RPMI7951 (cell line): Measurements from ENCODE around the gene VAMP7. TPM values are rescaled to one million over a fixed set of nuclear protein-coding genes. Genes with fewer than 3 reads are reported as not detected.
"Not testable (repeated sequence)": the region's sequence is repeated elsewhere in the genome, so short reads cannot be mapped to it uniquely, and the experiment has no call there.

ENCODE experiments used
- DNase-seq: peaks from one replicate; pipeline ENCODE4 v3.0.0-alpha.2; 2012; ENCODE audit warnings: low read depth
- total RNA-seq: library from RNA; depleted of rRNA; stranded (reverse); fragments of >200 nt; shearing (Covaris generic); gene quantifications from 2 replicates; pipeline ENCODE4 v1.2.3, GENCODE V29; 2014

VAMP7 gene
- total RNA-seq, 1 experiment from 2014 or later, result 81.8 TPM

DNA sequence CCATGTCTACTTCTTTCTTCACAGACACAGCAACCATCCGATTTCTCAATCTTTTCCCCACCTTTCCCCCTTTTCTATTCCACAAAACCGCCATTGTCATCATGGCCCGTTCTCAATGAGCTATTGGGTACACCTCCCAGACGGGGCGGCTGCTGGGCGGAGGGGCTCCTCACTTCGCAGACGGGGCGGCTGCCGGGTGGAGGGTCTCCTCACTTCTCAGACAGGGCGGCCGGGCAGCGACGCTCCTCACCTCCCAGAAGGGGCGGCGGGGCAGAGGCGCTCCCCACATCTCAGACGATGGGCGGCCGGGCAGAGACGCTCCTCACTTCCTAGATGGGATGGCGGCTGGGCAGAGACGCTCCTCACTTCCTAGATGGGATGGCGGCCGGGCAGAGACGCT is 26.5 kb downstream of the VAMP7 start:
- not testable (repeated sequence) for DNase-seq

DNA sequence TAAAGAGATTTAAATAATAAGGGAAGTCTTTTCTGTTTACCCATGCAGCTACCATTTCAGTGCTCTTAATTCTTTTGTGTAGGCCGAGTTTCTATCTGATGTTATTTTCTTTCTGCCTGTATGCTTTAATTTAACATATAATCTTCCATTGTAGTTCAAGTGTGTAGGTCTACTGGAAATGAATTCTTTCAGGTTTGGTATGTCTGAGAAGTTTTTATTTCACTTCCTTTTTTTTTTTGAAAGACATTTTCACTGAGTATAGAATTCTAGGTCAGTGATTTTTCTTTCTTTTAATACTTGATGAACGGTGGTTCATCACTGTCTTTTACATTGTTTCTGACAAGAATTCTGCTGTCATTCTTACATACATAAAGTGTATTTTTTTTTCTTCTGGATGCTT is 42.1 kb downstream of the VAMP7 start:
- DNase-seq, result no peak

DNA sequence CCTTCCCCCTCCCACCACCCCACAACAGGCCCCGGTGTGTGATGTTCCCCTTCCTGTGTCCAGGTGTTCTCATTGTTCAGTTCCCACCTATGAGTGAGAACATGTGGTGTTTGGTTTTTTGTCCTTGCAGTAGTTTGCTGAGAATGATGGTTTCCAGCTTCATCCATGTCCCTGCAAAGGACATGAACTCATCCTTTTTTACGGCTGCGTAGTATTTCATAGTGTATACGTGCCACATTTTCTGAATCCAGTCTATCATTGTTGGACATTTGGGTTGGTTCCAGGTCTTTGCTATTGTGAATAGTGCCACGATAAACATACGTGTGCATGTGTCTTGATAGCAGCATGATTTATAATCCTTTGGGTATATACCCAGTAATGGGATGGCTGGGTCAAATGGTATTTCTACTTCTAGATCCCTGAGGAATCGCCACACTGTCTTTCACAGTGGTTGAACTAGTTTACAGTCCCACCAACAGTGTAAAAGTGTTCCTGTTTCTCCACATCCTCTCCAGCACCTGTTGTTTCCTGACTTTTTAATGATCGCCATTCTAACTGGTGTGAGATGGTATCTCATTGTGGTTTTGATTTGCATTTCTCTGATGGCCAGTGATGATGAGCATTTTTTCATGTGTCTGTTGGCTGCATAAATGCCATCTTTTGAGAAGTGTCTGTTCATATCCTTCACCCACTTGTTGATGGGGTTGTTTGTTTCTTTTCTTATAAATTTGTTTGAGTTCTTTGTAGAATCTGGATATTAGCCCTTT is 49.9 kb downstream of the VAMP7 start:
- DNase-seq, result not testable (repeated sequence)

DNA sequence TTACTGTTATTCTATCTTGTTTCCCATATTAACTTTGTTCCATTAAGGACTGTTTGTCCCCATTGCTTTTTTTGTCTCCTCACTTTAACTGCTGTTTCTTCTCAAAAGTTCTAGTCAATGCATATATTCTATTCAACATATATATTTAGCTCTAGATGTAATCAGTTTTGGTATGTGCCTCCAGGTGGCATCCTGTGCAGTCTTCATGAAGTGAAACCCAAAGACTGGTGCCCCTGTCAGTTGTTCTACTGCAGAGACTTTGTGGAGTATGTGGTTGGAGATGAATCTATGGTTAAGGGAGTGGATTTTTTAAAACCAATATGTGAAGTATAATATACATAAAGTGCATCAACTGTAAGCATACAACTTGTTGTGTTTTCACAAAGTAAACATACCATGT is 57.0 kb downstream of the VAMP7 start:
- DNase-seq, result no peak

DNA sequence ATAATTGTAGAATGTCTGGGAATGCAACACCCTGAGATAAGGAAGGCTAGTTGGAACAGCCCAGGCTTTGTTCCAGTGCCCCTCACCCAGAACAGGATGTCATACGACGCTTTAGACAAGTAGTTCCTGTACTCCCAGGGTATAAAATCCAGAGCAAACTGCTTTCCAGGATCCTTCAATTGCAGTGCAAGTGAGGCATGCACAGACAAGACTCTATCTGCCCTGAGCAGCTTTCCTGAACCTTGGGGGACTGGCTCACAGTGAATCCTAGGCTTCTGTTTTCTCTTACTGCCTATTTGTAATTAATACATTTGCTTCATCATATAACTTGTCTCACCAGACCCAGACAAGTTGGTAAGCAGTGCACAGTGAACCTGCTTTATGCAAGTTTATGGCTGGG is 68.0 kb downstream of the VAMP7 start:
- no peak for DNase-seq

DNA sequence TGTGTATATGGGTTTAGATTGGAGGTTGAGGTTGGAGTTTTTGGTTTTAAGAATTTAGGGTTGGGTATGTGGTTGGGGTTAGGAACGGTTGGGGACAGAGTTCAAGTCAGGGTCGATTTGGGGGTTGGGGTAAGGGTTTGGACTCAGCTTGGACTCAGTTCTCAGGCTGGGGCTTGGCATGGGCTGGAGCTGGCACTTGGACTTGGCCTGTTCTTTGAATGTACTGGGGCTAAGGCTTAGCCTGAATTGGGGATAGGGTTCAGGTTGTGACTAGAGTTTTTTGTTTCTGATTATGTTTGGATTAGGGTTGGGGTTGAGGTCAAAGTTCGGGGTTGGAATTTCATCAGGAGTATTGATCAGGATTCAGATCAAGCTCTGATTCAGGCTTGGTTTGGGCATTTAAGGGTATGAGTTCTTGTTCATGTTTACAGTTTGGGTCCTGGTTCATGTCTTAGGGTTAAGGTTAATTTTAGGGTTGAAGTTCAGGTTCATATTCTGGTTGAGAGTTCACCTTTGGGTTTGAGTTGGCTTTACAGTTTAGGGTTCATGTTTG is 70.2 kb downstream of the VAMP7 start:
- DNase-seq, result no peak

DNA sequence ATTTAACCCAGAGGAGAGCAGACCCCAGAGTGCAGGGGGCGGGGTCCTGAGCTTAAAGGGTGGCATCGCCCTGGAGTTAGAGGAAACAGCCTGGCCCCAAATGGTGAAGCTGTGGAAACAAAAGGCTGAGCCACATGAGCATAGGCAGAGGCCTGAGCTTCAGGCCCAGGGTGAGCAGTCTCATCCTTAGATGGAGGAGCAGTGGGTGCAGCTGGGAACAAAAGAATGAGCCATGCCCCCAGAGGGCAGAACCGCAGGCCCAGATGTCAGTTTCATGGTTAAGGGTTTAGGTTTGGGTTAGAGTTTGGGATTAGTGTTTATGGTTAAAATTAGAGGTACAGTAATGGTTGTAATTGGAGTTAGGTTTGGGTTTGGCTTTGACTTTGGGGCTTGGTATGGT is 71.9 kb downstream of the VAMP7 start:
- DNase-seq, result no peak

DNA sequence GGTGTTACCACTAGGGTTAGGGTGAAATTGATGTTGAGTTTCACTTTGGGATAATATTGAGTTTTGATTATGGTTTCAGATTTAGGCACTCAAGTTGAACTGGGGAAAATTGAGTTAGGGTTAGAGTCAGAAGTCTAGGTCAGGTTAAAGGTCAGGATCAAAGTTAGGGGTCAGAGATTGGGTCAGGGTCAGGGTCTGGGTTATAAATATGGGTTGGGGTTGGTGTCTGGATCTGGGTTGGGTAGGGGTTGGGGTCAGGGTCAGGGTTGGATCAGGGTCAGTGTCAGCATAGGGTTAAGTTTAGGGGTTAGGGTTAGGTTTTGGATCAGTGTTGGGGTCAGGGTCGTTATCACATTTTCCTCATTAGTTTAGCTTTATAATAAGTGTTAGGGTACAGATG is 73.6 kb downstream of the VAMP7 start:
- no peak for DNase-seq

DNA sequence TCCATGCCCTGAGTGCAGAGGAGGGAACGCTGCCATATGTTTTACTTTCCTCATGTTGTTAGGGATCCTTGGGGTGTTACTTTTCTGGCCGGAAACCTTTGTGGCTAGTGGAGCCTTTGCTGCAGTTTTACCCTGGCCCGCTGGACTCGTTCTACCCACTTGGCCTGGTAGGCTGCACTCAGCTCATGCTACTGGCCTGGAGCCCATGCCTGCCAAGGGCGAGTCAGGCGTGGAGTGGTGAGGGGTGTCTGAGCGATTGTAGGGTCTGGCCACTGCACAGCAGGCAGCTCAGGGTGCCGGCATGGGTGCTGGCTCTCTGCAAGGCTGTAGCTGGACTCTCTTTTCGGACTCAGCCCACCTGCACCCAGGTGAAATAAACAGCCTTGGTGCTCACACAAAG is 75.0 kb downstream of the VAMP7 start:
- no peak for DNase-seq

DNA sequence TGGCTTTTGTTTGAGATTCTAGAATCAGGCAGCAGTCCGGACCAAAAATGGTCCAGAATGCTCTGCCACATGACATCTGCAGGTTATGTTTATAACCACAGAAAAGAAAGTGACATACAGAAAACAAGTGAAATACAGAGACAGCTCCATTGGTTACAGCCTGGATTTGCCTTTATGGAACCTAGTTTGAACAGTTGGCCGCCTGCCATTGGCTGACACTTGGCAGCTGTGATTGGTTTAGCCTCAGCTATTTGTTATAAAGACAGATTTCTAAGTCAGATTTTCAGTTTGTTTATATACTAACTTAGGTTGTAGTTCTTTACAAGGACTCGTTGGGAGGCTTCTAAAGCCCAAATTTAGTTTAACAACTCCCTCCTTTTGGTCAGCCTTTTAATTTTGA is 75.5 kb downstream of the VAMP7 start:
- no peak for DNase-seq

DNA sequence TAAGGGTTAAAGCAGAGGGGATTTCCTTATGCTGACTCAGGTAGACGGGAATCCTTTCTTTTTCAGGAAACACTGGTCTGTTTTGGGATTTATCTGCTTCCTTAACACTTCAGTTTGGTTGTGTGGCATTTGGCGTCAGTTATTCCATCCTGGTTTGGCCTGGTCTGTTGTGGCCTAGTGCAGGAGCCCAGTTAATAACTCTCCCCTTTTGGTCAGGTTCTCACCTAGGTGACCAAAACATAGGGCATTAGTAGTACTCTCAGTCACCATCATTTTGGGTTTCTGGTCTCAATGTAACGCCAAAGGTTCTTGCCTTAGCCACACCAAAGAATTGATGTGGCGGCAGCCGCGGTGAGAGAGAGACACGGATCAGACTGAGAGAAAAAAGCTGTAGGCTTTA is 76.7 kb downstream of the VAMP7 start:
- DNase-seq, result no peak

DNA sequence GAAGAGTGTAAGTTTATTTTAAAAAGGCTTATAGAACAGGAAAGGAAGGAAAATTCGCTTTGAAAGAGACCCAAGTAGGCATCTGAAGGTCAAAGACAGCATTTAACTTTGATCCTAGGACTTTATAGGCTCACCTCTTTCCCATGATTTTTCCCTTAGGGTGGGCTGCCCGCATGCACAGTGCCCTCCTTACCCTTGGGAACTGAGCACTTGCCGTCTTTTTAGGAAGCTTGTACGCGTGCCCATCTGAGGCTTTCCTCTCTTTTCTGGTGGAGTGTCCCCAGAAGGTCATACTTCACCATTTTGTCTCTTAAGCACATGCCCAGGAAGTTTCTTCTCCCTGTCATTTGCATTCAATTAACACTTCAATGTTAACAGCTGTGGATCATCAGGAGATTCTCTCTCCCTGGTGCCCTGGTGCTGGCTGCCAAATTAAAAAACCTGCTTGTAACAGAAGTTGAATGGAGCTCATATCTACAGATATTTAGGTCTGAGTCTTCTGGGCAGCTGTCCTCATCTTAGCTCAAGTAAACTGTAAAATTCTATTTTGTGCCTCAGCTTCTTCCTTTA is 78.0 kb downstream of the VAMP7 start:
- DNase-seq, result no peak

DNA sequence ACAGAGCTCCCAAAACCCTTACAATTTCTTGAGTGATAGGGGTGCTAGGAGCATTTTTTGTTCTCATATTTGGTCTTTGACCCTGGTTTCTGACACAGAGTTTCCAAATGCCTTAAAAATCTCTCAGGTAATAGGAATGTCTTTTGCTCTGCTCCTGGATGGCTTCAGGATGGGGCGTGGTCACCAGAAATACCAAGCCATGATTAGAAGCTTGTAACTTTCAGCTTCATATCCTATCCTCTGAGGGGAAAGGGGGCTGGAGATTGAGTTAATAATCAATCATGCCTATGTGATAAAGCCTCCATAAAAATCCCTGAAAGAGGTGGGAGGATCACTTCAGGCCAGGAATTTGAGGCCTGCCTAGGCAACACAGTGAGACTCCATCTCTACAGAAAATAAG is 81.8 kb downstream of the VAMP7 start:
- no peak for DNase-seq

DNA sequence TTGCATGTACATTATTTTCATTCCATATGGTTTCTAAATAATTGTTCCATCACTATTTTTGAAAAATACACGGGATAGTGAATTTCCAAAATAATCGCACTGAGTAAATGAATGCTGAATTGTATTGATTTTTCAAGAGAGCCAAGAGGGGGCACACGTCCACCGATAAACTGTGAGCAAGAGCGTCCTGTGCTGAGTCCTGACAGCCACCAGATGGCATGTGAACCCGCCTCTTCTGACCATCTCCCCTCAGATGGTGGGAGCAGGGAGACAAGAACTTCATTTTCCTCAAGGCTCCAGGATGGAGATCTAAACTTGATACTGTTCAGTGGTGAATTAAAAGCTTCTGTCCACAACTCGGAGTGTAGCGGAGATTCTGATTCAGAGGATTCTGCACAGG is 85.7 kb downstream of the VAMP7 start:
- DNase-seq, result peak; percentile 57

DNA sequence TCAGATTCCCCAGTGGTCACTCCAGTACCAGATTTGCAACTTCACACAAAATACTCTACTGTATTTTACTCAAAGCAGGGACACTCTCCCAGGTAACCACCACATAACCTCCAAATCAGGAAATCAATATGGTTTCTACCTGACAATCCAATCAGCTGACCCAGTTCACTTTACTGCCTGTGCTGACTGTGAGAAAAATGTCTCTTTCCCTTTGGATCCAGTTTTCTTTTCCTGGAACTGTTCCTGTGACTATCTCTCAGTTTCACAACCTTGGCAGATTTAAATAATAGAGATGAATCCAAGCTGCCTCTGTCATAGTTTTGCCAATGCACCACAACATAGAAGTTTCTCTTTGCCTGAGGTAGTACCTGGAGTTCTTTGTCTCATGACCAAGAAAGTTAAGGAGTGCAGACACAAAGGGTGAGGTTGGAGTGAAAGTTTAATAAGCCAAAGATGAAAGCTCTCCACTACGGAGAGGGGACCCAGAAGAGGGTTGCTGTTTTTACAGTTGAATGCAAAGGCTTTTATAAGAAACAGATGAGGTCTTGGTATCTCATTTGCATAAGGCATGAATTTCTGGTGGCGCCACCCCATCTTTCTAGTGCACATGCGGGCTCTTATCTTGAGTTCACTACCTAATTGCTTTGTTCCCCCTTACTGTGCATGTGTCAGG is 86.6 kb downstream of the VAMP7 start:
- DNase-seq, result no peak

DNA sequence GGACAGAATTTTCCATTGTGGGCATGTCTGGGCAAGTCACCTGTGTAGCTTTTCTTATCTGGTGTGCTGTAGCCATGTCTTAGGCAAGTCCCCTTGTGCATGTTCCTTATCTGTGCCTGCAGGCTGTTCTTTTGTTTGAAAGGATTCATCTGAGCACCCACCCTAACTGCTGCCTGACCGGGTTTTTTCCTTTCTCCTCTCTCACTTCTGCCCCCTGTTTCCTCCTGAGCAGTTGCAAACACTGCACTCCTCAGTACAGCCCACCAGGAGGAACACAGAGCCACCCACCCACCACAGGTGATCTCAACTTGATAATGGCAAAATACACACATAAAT is 87.1 kb downstream of the VAMP7 start:
- no peak for DNase-seq

DNA sequence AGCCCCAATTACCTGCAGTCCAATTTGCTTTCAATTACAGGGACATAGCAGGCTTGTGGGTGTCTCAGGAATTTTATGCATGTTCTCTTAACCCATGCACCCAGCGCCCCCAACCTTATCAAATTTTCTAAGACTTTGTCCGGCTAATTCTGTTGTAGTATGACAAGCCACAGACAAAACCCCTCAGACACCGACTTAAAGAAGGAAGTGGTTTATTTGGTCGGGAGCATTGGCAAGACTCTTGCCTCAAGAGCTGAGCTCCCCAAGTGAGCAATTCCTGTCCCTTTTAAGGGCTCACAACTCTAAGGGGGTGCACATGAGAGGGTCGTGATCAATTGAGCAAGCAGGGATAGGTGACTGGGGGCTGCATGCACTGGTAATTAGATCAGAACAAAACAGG is 87.6 kb downstream of the VAMP7 start:
- no peak for DNase-seq

DNA sequence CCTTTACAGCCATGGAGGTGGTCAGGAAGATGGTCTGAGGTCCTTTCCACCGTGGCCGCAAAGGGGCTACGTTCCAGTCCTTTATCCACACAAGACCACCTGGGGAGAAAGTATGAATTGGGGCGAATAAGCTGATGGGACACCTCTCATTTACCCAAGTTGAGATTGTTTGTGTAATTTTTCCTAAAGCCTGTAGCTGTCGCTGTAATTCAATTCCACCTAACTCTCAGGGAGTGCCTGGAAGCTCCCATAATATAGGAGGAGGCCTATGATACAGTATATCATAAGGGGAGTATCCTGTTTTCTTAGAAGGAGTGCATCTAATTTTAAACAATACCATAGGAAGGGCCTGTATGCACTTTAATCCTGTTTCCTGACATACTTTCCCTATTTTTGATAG is 90.5 kb downstream of the VAMP7 start:
- DNase-seq, result peak; percentile 9

DNA sequence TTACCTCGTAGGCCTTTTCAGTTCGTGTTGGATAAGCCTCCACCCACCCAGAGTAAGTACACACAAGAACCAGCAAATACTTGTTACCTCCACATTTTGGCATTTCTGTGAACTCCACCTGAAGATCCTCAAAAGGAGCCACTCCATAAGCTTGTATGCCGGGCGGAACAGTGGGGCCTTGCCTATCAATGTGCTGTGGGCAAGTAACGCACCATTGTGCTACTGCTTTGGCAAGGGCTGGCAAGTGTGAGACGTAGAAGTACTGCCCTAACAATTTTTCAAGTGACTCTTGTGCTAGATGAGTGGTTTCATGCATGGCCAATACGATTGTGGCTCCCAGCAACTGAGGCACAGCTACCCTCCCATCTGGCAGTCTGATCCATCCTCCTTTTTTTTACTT is 91.1 kb downstream of the VAMP7 start:
- DNase-seq, result not testable (repeated sequence)

DNA sequence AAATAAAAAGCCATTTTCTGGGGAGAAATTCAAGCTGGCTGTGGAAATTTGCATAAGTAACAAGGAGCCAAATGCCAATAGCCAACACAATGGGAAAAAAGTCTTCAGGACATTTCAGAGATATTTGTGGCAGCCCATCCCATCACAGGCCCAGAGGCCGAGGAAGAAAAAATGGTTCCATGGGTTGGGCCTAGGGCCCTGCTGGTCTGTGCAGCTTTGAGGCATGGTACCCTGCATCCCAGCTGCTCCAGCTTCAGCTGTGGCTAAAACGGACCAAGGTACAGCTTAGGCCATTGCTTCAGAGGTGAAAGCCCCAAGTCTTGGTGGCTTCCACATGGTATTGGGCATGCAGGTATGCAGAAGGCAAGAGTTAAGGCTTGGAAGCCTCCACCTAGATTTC is 102.2 kb downstream of the VAMP7 start:
- DNase-seq, result no peak

DNA sequence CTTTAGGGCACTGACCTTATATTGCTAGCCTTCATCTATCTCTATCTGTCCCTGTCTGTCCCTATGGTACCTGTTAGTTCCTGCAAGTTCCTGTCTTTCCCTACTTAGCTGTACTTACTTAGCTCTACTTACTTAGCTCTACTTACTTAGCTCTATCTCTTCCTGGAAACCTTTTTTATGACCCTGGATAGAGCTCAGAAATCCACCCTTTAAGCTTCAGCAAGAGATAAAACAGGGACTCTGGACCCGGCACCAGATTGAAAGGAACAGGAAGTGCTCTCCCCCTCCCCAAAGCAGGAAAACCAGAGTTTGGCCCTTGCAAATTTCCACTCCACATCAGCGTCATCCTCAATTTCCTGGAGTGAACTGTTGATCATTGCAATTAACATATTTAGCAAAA is 104.1 kb downstream of the VAMP7 start:
- DNase-seq, result no peak

DNA sequence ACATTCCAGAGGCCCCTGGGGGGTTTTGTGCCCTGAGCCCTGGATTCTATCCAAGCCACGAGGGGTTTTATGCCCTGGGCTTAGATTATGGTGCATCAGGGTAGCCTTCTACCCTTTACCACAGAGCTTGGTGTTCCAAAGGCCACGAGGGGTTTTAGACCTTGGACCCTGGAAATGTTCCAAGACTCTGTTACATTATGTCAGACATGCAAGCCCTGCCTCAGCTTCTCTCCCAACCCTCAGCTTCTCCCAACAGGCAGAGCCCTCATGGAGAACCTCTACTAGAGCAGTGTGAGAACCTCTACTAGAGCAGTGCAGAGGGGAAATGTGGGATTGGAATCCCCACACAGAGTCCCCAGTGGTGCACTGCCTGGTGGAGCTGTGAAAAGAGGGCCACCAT is 105.8 kb downstream of the VAMP7 start:
- not testable (repeated sequence) for DNase-seq

DNA sequence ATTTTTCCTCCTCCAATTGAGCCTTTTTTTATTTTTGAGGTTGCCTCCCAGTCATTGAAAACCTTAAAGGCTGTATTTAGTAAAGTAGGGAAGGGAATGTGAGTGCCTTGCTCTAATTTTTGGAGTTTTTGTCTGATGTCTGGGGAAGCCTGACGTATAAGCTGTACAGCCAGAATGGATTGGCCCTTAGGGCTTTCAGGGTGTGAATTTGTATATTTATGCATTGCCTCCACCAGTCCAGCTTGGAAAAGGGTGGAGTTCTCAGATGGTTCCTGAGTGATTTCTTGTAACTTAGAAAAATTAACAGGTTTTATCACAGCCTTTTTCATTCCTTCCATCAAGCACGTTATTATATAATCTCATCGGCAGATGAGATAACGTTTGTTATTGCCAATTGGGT is 107.7 kb downstream of the VAMP7 start:
- no peak for DNase-seq
